ENCODE data around the gene CCDC77.

DNA sequence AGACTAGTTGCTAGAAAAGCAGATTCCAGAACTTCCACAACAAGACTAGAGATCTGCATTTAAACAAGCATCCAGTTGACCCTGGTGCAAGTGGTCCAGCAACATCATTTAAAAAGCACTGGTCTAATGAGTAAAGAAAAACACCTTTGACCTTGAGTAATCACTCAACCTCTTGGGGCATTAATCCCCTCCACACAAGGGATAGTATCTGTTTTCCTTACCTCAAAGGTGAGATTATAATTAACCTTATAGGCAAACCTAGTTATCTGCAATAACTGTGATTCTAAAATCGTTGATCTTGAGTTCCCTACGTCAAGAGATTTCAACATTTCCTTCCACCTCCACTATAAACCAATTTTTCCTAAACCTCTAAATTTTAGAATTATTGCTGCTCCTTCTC lies 13.4 kb upstream of the CCDC77 start:
- TF ChIP-seq EP300 (IDR thresholded peaks at IDR 0.05; ENCODE audit: borderline replicate concordance) (no peak), CEBPB (IDR thresholded peaks at IDR 0.05) (no peak), TCF12 (IDR thresholded peaks at IDR 0.05; ENCODE audit: low read depth) (no peak), RAD21 (IDR thresholded peaks at IDR 0.05; ENCODE audit: low read depth) (no peak), EGR1 (IDR thresholded peaks at IDR 0.05) (no peak), NFIC (IDR thresholded peaks at IDR 0.05) (no peak), CREB1 (IDR thresholded peaks at IDR 0.05; ENCODE audit: low read depth) (no peak)
- TF ChIP-seq, protein P1, sequence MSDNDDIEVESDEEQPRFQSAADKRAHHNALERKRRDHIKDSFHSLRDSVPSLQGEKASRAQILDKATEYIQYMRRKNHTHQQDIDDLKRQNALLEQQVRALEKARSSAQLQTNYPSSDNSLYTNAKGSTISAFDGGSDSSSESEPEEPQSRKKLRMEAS (IDR thresholded peaks at IDR 0.05) = no peak
